Astrocyte (in vitro differentiated cells and primary cell): ENCODE data around the gene SLC6A9. TPM values are rescaled to one million over a fixed set of nuclear protein-coding genes. Genes with fewer than 3 reads are reported as not detected.

Experiments
- DNase-seq: peaks from one replicate; pipeline ENCODE4 v3.0.0-alpha.2; 2010; ENCODE audit warnings: low read depth
- FAIRE-seq: peaks from 2 replicates; lab custom pipeline; 2011; peaks lifted over from hg19 to GRCh38; lab: Jason Lieb, UNC
- H2AFZ ChIP-seq: 2 replicates; pipeline ENCODE4 v1.6.0; 2012; ENCODE audit warnings: low read depth, low read length, inconsistent platforms
- H3K27ac ChIP-seq: 2 replicates; pipeline ENCODE4 v1.5.1; 2011; ENCODE audit warnings: low read depth, low read length, inconsistent platforms
- H3K27me3 ChIP-seq: 2 replicates; pipeline ENCODE4 v1.6.0; 2011; ENCODE audit warnings: low read length, inconsistent platforms; ENCODE audit not compliant: insufficient read depth
- H3K36me3 ChIP-seq: 2 replicates; pipeline ENCODE4 v1.5.1; 2011; ENCODE audit warnings: low read length, inconsistent platforms; ENCODE audit not compliant: insufficient read depth
- H3K4me1 ChIP-seq: 2 replicates; pipeline ENCODE4 v1.5.1; 2011; ENCODE audit warnings: low read length, inconsistent platforms; ENCODE audit not compliant: insufficient read depth
- H3K4me2 ChIP-seq: 2 replicates; pipeline ENCODE4 v1.6.0; 2012; ENCODE audit warnings: low read length, inconsistent platforms
- H3K4me3 ChIP-seq: 2 replicates; pipeline ENCODE4 v1.5.1; 2011; ENCODE audit warnings: low read depth, mild to moderate bottlenecking, low read length, inconsistent platforms; ENCODE audit not compliant: insufficient read depth
- H3K79me2 ChIP-seq: 2 replicates; pipeline ENCODE4 v1.6.0; 2012; ENCODE audit warnings: mild to moderate bottlenecking, low read length, inconsistent platforms; ENCODE audit not compliant: insufficient read depth
- H3K9ac ChIP-seq: 2 replicates; pipeline ENCODE4 v1.6.0; 2012; ENCODE audit warnings: mild to moderate bottlenecking, low read length, inconsistent platforms
- H3K9me3 ChIP-seq: 2 replicates; pipeline ENCODE4 v1.5.1; 2012; ENCODE audit warnings: low read depth, mild to moderate bottlenecking, low read length, inconsistent platforms; ENCODE audit not compliant: insufficient read depth
- H4K20me1 ChIP-seq: 2 replicates; pipeline ENCODE4 v1.6.0; 2012; ENCODE audit warnings: low read length, inconsistent platforms; ENCODE audit not compliant: insufficient read depth
- H3K27ac Mint-ChIP-seq: one replicate; pipeline ENCODE4 v1.8.0; 2021; ENCODE audit warnings: mild to moderate bottlenecking, mixed read lengths; ENCODE audit not compliant: unreplicated experiment
- H3K27me3 Mint-ChIP-seq: one replicate; pipeline ENCODE4 v1.8.0; 2021; ENCODE audit warnings: low read depth, mixed read lengths; ENCODE audit not compliant: unreplicated experiment
- H3K36me3 Mint-ChIP-seq: one replicate; pipeline ENCODE4 v1.8.0; 2021; ENCODE audit warnings: low read depth, mixed read lengths; ENCODE audit not compliant: unreplicated experiment
- H3K4me1 Mint-ChIP-seq: one replicate; pipeline ENCODE4 v1.8.0; 2021; ENCODE audit warnings: low read depth, mixed read lengths; ENCODE audit not compliant: unreplicated experiment
- H3K4me3 Mint-ChIP-seq: one replicate; pipeline ENCODE4 v1.8.0; 2021; ENCODE audit warnings: mild to moderate bottlenecking, moderate library complexity, mixed read lengths; ENCODE audit not compliant: unreplicated experiment
- H3K9me3 Mint-ChIP-seq: one replicate; pipeline ENCODE4 v1.8.0; 2021; ENCODE audit warnings: mild to moderate bottlenecking, mixed read lengths; ENCODE audit not compliant: unreplicated experiment
- CTCF ChIP-seq: IDR thresholded peaks from 2 replicates; pipeline ENCODE4 v1.5.1; 2011; ENCODE audit warnings: low read depth, mild to moderate bottlenecking, inconsistent platforms, low read length, moderate library complexity; ENCODE audit not compliant: insufficient read depth
- EZH2 ChIP-seq: IDR thresholded peaks from 2 replicates; pipeline ENCODE4 v1.6.1; 2012; ENCODE audit warnings: mild to moderate bottlenecking, low read length, inconsistent platforms; ENCODE audit not compliant: insufficient read depth
- total RNA-seq: library from RNA; stranded (reverse); gene quantifications from 2 replicates; pipeline ENCODE4 v1.2.1, GENCODE V29; 2021

SLC6A9 gene
- total RNA-seq, 1 donor from 2014 or later: 45.2 TPM

DNA sequence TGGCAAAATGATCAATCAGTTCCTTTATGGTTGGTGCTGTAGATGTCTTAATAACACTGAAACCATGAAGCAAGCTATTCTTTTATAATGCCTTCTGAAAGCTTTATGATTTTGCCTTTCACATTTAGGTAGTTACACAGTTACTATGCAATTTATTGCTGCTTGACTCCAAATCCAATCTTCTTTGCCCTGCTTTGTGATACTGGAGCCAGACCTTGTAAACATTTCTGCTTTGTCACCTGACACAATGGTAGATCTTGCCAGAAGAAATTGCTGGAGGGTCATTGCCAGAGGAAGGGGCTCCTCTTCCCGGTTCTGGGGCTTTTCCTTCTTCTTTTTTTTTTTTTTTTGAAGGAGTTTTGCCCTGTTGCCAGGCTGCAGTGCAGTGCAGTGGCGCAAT is 46.8 kb upstream of the SLC6A9 start:
- Histone ChIP-seq H3K27me3 (no peaks in the 10 kb centered on the region), H3K27ac (no peak overlapping the region), H3K9me3 (no peaks in the 10 kb centered on the region), H3K36me3 (no peaks in the 10 kb centered on the region), H3K79me2 (no peaks in the 10 kb centered on the region), H3K4me3 (no peak overlapping the region), H3K4me1 (peaks cover 4% of the 10 kb centered on the region), H3K4me2 (no peak overlapping the region), H2AFZ (no peak overlapping the region), H4K20me1 (no peaks in the 10 kb centered on the region), H3K9ac (no peak overlapping the region)
- TF ChIP-seq CTCF: no peak
- DNase-seq (no peak), FAIRE-seq (no peak)
- no peak overlapping the region for H3K4me3 Mint-ChIP-seq
- no peaks in the 10 kb centered on the region for H3K36me3 Mint-ChIP-seq
- H3K27me3 Mint-ChIP-seq: peaks cover 1% of the 10 kb centered on the region
- no peaks in the 10 kb centered on the region for H3K9me3 Mint-ChIP-seq
- H3K4me1 Mint-ChIP-seq: peaks cover 25% of the 10 kb centered on the region
- H3K27ac Mint-ChIP-seq: peak overlapping the region; percentile 64

DNA sequence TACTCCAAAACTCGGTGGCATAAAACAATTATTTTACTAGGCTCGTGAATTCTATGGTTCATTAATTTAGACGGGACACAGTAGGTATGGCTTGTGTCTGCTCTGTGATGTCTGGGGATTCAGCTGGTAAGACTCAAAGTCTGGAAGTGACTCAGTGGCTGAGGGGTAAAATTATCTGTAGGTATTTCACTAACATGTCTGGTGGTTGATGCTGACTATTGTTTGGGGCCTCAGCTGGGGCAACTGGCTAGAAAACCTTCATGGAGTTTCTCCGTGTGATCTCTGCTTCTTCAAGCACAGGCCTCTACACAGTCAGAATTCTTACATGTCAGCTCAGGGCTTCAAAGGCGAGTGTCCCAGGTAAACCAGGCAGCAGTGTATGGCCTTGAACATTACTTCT is 46.2 kb upstream of the SLC6A9 start:
- no peak for FAIRE-seq
- H3K4me1 Mint-ChIP-seq: peaks cover 25% of the 10 kb centered on the region
- no peaks in the 10 kb centered on the region for H3K9me3 Mint-ChIP-seq
- Histone ChIP-seq H3K27me3 (no peaks in the 10 kb centered on the region), H2AFZ (no peak overlapping the region), H3K36me3 (no peaks in the 10 kb centered on the region), H3K27ac (no peak overlapping the region), H3K9ac (no peak overlapping the region), H3K79me2 (no peaks in the 10 kb centered on the region), H3K9me3 (no peaks in the 10 kb centered on the region), H3K4me1 (peaks cover 4% of the 10 kb centered on the region), H3K4me2 (no peak overlapping the region), H3K4me3 (no peak overlapping the region), H4K20me1 (no peaks in the 10 kb centered on the region)
- peak; percentile 45 for DNase-seq
- H3K4me3 Mint-ChIP-seq: no peak overlapping the region
- no peaks in the 10 kb centered on the region for H3K36me3 Mint-ChIP-seq
- TF ChIP-seq EZH2 (no peak), CTCF (no peak)
- peaks cover 1% of the 10 kb centered on the region for H3K27me3 Mint-ChIP-seq
- H3K27ac Mint-ChIP-seq: peak overlapping the region; percentile 64

- no peak overlapping the region for H3K4me2 ChIP-seq
- no peaks in the 10 kb centered on the region for H3K79me2 ChIP-seq
- no peak overlapping the region for H3K27ac ChIP-seq
- Mint-ChIP-seq H3K27ac (no peak overlapping the region), H3K36me3 (no peaks in the 10 kb centered on the region), H3K4me1 (peaks cover 36% of the 10 kb centered on the region), H3K27me3 (peaks cover 1% of the 10 kb centered on the region), H3K4me3 (no peak overlapping the region), H3K9me3 (peaks cover 2% of the 10 kb centered on the region)
- H2AFZ ChIP-seq: no peak overlapping the region
- no peak overlapping the region for H3K9ac ChIP-seq
- no peak for TF ChIP-seq EZH2
- no peak for TF ChIP-seq CTCF
- FAIRE-seq (no peak), DNase-seq (peak; percentile 72)
- H4K20me1 ChIP-seq: no peaks in the 10 kb centered on the region
- H3K4me1 ChIP-seq: peaks cover 11% of the 10 kb centered on the region
- H3K4me3 ChIP-seq: no peak overlapping the region
- no peaks in the 10 kb centered on the region for H3K36me3 ChIP-seq
- no peaks in the 10 kb centered on the region for H3K27me3 ChIP-seq
- H3K9me3 ChIP-seq: no peaks in the 10 kb centered on the region
Observed at GRCh38 chr1:44076066-44076465, 44.8 kb upstream of the SLC6A9 start.
